Tibial nerve (tissue), 4 donors: ENCODE data around the gene MRNIP. TPM values are rescaled to one million over a fixed set of nuclear protein-coding genes. Genes with fewer than 3 reads are reported as not detected.
"Not testable (repeated sequence)": the region's sequence is repeated elsewhere in the genome, so short reads cannot be mapped to it uniquely, and the experiment has no call there.

Source experiments
- DNase-seq, 2 donors: peaks; one replicate each; pipeline ENCODE4 v3.0.0-alpha.2; 2019; ENCODE audit warnings: low spot score in 2 of 2
- H3K27ac ChIP-seq, 4 donors: fragments of 200-600 bp; sonication (generic) in 3 of 4; one replicate each; pipeline ENCODE4 v1.5.1; 2017 to 2019; ENCODE audit warnings: mild to moderate bottlenecking in 1 of 4
- H3K27me3 ChIP-seq, 2 donors: fragments of 200-600 bp; sonication (generic) in 1 of 2; one replicate each; pipeline versions ENCODE4 v1.5.1 to v1.6.0; 2017 to 2019
- H3K36me3 ChIP-seq, 3 donors: fragments of 200-600 bp; sonication (generic); one replicate each; pipeline ENCODE4 v1.5.1; 2018 to 2019
- H3K4me1 ChIP-seq, 4 donors: fragments of 200-600 bp; sonication (generic) in 3 of 4; one replicate each; pipeline ENCODE4 v1.5.1; 2017 to 2019
- H3K4me3 ChIP-seq, 4 donors: fragments of 200-600 bp; sonication (generic) in 3 of 4; one replicate each; pipeline ENCODE4 v1.5.1; 2017 to 2019; ENCODE audit warnings: mild to moderate bottlenecking in 1 of 4, moderate library complexity in 1 of 4
- H3K9me3 ChIP-seq, 4 donors: fragments of 200-600 bp; sonication (generic) in 3 of 4; one replicate each; pipeline ENCODE4 v1.5.1; 2017 to 2019
- EP300 ChIP-seq, 2 donors: sonication (generic); formaldehyde crosslinking; IDR thresholded peaks; one replicate each; pipeline ENCODE4 v1.6.1; 2017; ENCODE audit warnings: antibody characterized with exemption in 2 of 2, mild to moderate bottlenecking in 1 of 2
- POLR2A ChIP-seq, 2 donors: fragments of 450-650 bp; IDR thresholded peaks; one replicate each; pipeline ENCODE4 v1.6.1; 2017; ENCODE audit warnings: antibody characterized with exemption in 2 of 2, mild to moderate bottlenecking in 2 of 2, moderate library complexity in 2 of 2
- WGBS, 2 donors: methylation state at CpG; one replicate each; pipeline ENCODE4 v1.1.5; 2018; 5-methylcytosine and 5-hydroxymethylcytosine counted together
- total RNA-seq, 4 donors: library from RNA; depleted of rRNA; stranded (reverse); fragments of >200 nt; gene quantifications; one replicate each; pipeline ENCODE4 v1.1.0, GENCODE V29; 2016
- TF ChIP-seq, protein P1 (sequence below), 5 experiments: fragments of 200-600 bp in 3 of 5; fragments of 450-650 bp in 2 of 5; sonication (generic) in 3 of 5; IDR thresholded peaks; one replicate each; pipeline ENCODE4 v1.5.1; 2016 to 2019; ENCODE audit warnings: antibody characterized with exemption in 5 of 5, mild to moderate bottlenecking in 3 of 5, moderate library complexity in 2 of 5

The MRNIP gene
- total RNA-seq, 4 donors from 2014 or later: 48.5 to 82.4 (median 63.2) TPM

DNA sequence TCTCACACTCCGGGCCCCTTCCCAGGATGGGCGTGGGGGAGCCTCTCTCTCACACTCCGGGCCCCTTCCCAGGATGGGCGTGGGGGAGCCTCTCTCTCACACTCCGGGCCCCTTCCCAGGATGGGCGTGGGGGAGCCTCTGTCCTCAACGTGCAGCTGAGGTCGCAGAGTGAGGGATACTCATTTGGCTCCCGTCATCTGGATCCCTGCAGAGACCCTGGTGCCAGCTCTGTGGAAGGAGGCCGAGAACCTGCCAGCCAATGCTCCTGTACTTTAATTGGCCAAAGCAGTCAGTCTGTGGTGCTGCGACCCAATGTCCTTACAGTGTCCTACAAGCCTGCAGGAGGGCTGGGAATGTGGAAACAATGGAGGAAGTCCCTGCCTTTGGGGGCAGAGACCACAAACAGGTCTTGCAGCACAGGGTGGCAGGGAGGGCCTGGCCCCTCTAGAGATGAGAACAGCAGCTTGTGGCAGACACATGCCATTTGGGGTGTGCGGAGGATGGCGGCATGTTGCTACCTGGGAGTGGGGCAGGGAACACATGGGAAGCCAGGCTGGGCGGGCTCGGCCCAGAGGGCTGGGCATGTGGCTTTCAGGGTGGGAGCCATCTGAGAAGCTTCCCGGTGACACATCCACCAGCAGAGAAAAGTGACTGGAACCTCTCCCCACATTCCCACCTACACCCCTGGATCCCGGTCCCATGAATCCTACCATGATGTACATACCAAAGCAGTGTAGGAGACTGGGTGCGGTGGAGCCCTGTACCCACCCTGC lies 13.6 kb upstream of the MRNIP start:
- whole genome bisulfite sequencing, 2 donors: 76 to 85% methylated on average over 11 to 15 of the region's 18 CpGs
- H3K27ac ChIP-seq: no peak overlapping the region
- H3K4me1 ChIP-seq: peaks cover 0 to 12% (median 0%) of the 10 kb centered on the region in 4 donors
- no peak overlapping the region for H3K4me3 ChIP-seq
- no peaks in the 10 kb centered on the region for H3K27me3 ChIP-seq
- TF ChIP-seq EP300 (IDR thresholded peaks at IDR 0.05) (no peak), POLR2A (IDR thresholded peaks at IDR 0.05) (no peak)
- TF ChIP-seq, protein P1, sequence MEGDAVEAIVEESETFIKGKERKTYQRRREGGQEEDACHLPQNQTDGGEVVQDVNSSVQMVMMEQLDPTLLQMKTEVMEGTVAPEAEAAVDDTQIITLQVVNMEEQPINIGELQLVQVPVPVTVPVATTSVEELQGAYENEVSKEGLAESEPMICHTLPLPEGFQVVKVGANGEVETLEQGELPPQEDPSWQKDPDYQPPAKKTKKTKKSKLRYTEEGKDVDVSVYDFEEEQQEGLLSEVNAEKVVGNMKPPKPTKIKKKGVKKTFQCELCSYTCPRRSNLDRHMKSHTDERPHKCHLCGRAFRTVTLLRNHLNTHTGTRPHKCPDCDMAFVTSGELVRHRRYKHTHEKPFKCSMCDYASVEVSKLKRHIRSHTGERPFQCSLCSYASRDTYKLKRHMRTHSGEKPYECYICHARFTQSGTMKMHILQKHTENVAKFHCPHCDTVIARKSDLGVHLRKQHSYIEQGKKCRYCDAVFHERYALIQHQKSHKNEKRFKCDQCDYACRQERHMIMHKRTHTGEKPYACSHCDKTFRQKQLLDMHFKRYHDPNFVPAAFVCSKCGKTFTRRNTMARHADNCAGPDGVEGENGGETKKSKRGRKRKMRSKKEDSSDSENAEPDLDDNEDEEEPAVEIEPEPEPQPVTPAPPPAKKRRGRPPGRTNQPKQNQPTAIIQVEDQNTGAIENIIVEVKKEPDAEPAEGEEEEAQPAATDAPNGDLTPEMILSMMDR (IDR thresholded peaks at IDR 0.05): no peak
- no peak for DNase-seq
- peaks cover 5 to 94% (median 21%) of the 10 kb centered on the region in 3 donors for H3K36me3 ChIP-seq
- H3K9me3 ChIP-seq: no peaks in the 10 kb centered on the region

DNA sequence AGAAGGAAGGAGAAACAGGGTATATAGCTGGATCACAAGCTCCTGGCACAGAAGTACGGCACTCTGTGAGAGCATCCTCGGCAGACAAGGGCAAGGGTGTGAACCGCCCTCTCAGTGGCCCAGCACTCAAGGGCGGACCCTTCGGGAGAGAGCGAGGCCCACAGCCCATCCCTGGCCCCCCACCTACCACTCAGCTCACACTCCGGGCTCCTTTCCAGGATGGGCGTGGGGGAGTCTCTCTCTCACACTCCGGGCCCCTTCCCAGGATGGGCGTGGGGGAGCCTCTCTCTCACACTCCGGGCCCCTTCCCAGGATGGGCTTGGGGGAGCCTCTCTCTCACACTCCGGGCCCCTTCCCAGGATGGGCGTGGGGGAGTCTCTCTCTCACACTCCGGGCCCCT lies 12.9 kb upstream of the MRNIP start:
- peaks cover 0 to 13% (median 0%) of the 10 kb centered on the region in 4 donors for H3K4me1 ChIP-seq
- not testable (repeated sequence) for H3K9me3 ChIP-seq, H3K27me3 ChIP-seq, H3K27ac ChIP-seq, H3K4me3 ChIP-seq, DNase-seq
- WGBS, 2 donors: 75 to 85% methylated on average over 10 to 11 of the region's 14 CpGs
- H3K36me3 ChIP-seq: peaks cover 5 to 96% (median 21%) of the 10 kb centered on the region in 3 donors

DNA sequence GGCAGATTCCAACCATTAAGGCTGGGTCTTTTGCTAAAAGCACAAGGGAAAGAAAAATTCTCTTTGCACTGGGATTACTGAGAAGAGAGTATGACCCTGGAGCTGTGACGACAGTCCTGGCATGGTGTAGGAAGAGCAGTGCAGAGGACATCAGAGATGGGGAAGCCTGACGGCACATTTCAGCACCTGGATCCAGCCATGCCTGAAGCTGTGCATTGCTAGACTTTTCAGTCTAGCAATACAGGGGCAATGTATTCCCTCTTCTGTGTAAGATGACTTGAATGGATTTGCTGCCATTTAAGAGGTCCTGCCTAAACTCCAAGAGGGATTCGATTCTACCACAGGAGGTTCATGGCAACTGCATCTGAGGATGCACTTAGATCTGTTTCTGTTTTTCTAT lies 12.3 kb upstream of the MRNIP start:
- TF ChIP-seq, protein P1 (IDR thresholded peaks at IDR 0.05): no peak
- TF ChIP-seq POLR2A (IDR thresholded peaks at IDR 0.05) (no peak), EP300 (IDR thresholded peaks at IDR 0.05) (no peak)
- peaks cover 0 to 13% (median 0%) of the 10 kb centered on the region in 4 donors for H3K4me1 ChIP-seq
- H3K9me3 ChIP-seq: no peaks in the 10 kb centered on the region
- peak overlapping the region in 1 of 4 donors; percentile 25 for H3K27ac ChIP-seq
- H3K4me3 ChIP-seq: no peak overlapping the region
- no peaks in the 10 kb centered on the region for H3K27me3 ChIP-seq
- 90% methylated on average over 3 of the region's 3 CpGs for WGBS, 2 donors
- no peak for DNase-seq
- H3K36me3 ChIP-seq: peaks cover 5 to 96% (median 21%) of the 10 kb centered on the region in 3 donors

DNA sequence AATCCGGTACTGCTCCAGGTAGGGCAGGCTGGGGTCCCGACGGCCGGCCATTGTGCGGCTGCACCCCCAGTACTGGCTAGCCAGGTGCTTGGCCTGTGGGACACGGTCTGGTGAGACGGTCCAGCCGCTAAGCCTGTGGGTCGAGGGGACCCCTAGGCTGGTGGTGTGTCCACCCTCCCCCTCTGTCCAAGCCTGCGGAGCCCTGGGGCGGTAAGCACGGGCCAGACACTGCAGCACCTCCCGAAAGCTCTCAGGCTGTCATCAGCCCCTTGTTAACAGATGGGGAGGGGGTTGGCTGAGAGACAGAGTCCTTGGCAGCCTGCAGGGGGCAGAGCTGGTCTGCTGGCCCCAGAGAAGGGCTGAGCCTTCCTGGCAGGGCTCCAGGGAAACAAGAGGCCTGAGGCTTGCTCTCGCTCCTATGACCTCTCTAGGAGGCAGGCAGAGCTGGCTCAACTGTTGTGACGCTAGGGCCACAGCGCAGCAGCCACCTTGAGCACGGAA lies 11.8 kb upstream of the MRNIP start:
- peak in 1 of 2 donors; percentile 41 for DNase-seq
- Histone ChIP-seq H3K4me1 (peaks cover 0 to 13% (median 0%) of the 10 kb centered on the region in 4 donors), H3K27ac (peak overlapping the region in 1 of 4 donors; percentile 29), H3K9me3 (no peaks in the 10 kb centered on the region), H3K4me3 (no peak overlapping the region), H3K27me3 (no peaks in the 10 kb centered on the region), H3K36me3 (peaks cover 5 to 97% (median 21%) of the 10 kb centered on the region in 3 donors)
- WGBS, 2 donors: 62 to 73% methylated on average over 5 to 17 of the region's 17 CpGs
- TF ChIP-seq, protein P1 (IDR thresholded peaks at IDR 0.05): peak in 1 of 5 experiments; percentile 13
- no peak for TF ChIP-seq EP300 (IDR thresholded peaks at IDR 0.05)

DNA sequence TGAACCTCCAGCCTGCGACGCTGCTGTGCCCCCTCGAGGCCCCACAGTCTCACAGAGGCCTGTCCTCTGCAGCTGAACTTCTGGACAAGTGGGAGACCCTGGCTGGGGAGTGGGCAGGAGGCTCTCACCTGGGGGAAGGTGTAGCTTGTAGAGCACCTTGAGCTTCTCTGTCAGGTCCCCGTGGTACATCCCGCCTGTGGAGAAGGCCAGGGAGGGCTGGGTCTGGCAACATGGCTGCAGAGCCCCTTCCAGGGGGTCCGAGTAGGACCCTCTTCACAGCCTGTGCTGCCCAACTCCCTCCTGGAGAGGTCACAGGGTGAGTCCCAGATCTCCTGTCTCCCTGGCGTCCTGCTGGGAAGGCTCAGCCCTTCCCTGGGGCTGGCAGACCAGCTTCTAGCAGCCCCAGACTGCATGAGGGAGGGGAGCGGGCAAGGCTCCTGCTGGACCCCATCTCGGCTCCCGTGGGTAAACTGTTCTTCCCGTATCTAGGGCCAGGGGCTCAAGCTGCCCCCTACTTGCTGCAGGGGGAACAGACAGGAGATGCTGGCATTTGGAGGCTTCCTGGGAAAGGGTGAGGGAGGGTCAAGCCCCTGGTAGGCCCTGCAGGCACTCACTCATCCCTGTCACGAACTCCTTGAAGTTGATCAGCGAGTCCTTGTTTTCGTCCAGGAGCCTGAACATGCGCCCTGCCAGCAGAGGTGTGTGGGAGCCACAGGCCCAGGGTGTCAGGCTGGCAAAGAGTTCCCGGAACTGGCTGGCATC lies 11.2 kb upstream of the MRNIP start:
- Histone ChIP-seq H3K4me3 (no peak overlapping the region), H3K27me3 (no peaks in the 10 kb centered on the region), H3K4me1 (peaks cover 0 to 13% (median 0%) of the 10 kb centered on the region in 4 donors), H3K36me3 (peaks cover 5 to 97% (median 18%) of the 10 kb centered on the region in 3 donors), H3K27ac (peak overlapping the region in 1 of 4 donors; percentile 29), H3K9me3 (no peaks in the 10 kb centered on the region)
- no peak for TF ChIP-seq EP300 (IDR thresholded peaks at IDR 0.05)
- TF ChIP-seq POLR2A (IDR thresholded peaks at IDR 0.05): no peak
- TF ChIP-seq, protein P1 (IDR thresholded peaks at IDR 0.05): no peak
- WGBS, 2 donors: 80 to 94% methylated on average over 11 of the region's 16 CpGs
- DNase-seq: no peak
